GM19452 (cell line): ENCODE measurements around the gene GRIN1.

Source experiments
- ATAC-seq: cut with Tn5 transposase; IDR thresholded peaks from one replicate; pipeline ENCODE4 v1.9.1; 2021; ENCODE audit not compliant: unreplicated experiment

Gene GRIN1

GRCh38 chr9:137205126-137206069 is 66.4 kb downstream of the GRIN1 start, which contains the start of the genes NDOR1 and TMEM203:
NDOR1 (plus strand) TSS chr9:137205700; CDS start chr9:137205778, 78 bp downstream.
TMEM203 (minus strand) TSS chr9:137205648; CDS start chr9:137205414, 234 bp downstream.
- no peak for ATAC-seq

GRCh38 chr9:137206602-137207001 is 67.6 kb downstream of the GRIN1 start:
- ATAC-seq = no peak

GRCh38 chr9:137211532-137211931 is 72.6 kb downstream of the GRIN1 start:
- no peak for ATAC-seq

- ATAC-seq = no peak
Measured at GRCh38 chr9:137212520-137212919, 73.6 kb downstream of the GRIN1 start.

- ATAC-seq = no peak
Measured at GRCh38 chr9:137213160-137214060, 74.5 kb downstream of the GRIN1 start.

GRCh38 chr9:137214620-137215019 is 75.7 kb downstream of the GRIN1 start:
- ATAC-seq = no peak

GRCh38 chr9:137215196-137215986 is 76.4 kb downstream of the GRIN1 start:
- no peak for ATAC-seq

GRCh38 chr9:137216188-137216965 is 77.4 kb downstream of the GRIN1 start:
- ATAC-seq = no peak

- ATAC-seq = no peak
Measured at GRCh38 chr9:137217276-137218211, 78.6 kb downstream of the GRIN1 start.

- no peak for ATAC-seq
Measured at GRCh38 chr9:137218212-137218753, 79.3 kb downstream of the GRIN1 start.
